HG03097 (cell line): ENCODE measurements around the gene YWHAE.
A peak's percentile ranks its signal among the peaks of the same experiment; 100 is the strongest.
"Not testable (repeated sequence)": the region's sequence is repeated elsewhere in the genome, so short reads cannot be mapped to it uniquely, and the experiment has no call there.

Experiments used
- ATAC-seq: cut with Tn5 transposase; IDR thresholded peaks from one replicate; pipeline ENCODE4 v1.9.1; 2021; ENCODE audit not compliant: unreplicated experiment, low FRiP score

YWHAE gene

DNA sequence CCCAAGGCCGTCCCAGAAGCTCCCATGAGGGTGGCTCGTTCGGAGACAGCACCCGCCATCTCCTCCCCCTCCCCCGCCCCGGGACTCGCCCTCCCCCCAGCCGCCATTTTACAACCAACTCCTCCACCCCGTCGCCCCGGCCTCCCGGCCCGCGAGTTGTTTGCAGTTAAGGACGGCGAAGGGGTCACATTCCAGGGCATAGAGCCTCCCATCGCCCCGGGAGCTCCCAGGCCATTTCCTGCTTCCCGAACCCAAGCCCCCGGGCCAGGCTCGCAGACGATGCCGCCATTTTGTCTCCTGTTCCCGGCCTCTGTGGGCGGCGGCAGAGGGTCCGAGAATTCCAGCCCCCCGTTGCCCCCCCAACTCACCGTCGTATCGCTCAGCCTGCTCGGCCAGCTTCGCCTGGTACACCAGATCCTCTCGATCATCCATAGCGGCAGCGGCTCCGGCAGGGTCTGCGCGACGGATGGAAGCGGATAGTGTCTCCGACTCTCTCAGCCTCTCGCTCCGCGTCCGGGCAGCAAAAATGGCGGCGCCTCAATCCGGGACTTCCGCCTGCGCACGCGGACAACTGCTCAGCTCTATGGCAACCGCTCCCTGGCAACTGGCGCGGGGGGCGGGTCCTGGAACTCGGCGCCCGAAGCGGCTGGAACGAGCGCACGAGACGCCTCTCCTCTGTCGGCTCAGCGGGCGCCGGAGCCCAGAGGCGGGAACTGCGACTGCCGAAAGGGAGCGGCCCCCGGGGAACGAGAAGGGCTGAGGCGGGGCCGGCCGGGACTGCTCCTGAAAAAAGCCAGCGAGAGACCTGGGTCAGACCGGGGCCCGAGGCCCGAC, at the start of gene YWHAE:
TSS of gene YWHAE (minus strand) at position 544 of the 834 bp plus-strand sequence. CDS start at position 432, 112 bp downstream.
- ATAC-seq: peak; percentile 92

- ATAC-seq: no peak
These were observed 49.5 kb upstream of the YWHAE start for GRCh38 chr17:1449412-1449967.

DNA sequence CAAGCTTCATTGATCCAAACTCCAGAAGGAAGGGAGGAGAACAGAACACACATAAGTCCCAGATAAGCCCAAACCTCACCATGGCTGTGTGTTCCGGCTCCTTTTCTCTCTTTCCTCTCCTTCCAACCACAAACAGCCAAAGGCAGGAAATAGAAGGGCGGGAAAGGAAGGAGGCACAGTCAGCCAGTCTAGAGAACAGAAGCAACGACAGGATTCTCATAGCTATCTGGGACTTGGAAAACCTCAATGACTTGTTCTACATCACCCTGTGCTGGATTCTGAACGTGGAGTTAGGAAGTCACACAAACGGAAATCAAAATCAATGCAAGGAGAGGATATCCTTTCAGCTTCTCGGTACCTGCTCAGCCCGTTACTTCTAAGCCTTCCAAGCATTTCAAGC, 47.0 kb upstream of the YWHAE start:
- ATAC-seq: no peak

DNA sequence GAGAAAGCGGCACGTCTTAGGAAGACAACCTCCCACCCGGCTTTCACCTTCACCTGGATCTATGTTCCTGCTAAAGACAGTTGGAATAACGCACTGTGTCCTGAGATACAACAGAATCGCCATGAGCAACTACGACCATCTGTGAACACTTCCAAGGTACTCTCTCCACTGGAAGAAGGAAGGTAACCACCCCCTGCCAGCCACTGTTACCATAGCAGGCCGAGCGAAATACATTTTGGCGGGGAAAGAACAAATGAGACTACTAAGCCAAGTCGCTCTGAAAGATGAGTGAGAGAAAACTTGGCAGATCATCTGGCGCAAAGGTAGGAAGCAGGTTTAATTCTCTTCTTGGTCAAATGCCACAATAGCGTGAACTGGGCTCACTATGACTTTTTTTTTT, 46.2 kb upstream of the YWHAE start:
- ATAC-seq: no peak

DNA sequence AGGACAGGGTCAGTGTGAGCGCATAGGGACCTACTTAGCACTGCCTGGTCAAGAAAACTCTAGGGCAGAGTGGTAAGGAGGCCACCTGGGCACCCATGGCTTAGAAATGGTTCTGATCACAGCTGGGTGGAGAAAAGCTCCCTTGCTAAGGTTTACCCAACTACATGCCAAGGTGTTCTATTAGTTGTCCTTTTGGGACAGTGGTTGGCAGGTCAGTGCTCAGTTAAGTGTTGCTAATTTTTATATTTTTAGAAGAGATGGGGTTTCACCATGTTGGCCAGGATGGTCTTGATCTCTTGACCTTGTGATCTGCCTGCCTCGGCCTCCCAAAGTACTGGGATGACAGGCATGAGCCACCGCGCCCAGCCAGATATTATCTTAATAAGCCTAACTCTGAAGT, 45.7 kb upstream of the YWHAE start:
- not testable (repeated sequence) for ATAC-seq

DNA sequence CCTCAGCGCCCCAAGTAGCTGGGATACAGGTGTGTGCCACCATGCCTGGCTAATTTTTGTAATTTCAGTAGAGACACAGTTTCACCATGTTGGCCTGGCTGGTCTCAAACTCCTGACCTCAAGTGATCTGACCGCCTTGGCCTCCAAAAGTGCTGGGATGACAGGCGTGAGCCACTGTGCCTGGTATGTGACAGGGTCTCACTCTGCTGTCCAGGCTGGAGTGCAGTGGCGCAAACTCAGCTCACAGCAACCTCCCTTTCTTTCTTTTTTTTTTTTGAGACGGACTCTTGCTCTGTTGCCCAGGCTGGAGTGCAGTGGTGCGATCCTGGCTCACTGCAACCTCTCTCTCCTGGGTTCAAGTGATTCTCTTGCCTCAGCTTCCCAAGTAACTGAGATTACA, 42.7 kb upstream of the YWHAE start:
- not testable (repeated sequence) for ATAC-seq

DNA sequence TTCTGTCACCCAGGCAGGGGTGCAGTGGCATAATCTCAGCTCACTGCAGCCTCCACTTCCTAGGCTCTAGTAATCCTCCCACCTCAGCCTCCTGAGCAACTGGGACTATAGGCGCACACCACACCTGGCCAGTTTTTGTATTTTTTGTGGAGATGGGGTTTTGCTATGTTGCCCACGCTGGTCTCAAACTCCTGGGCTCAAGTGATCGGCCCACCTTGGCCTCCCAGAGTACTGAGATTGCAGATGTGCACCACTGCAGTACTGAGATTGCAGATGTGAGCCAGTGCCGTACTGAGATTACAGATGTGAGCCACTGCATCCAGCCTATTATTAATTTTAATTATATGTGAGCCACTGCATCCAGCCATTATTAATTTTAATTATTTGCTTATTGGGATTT, 42.2 kb upstream of the YWHAE start:
- ATAC-seq: no peak

- no peak for ATAC-seq
These were observed 40.9 kb upstream of the YWHAE start for GRCh38 chr17:1440921-1441320.

- ATAC-seq: no peak
These were observed 38.6 kb upstream of the YWHAE start for GRCh38 chr17:1438593-1439083.

GRCh38 chr17:1435326-1435725, 35.3 kb upstream of the YWHAE start:
- ATAC-seq: no peak

DNA sequence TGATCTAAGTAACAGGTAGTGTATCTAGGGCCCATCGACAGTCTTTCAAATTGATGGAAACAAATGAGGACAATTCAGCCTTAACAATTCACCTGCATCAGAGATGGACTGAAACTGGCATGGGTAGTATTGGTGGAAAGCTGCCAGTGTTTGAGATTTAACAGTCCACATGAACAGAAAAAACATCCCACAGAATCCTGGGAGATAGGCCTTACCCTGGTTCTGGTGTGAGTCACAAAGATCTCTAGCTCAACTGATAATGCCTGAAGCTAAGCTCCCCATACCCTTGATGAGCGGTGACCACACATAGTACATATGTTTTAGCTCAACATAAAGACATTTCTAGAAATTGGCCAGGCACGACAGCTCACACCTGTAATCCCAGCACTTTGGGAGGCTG, 34.1 kb upstream of the YWHAE start:
- ATAC-seq: no peak

GRCh38 chr17:1431631-1432104, 31.6 kb upstream of the YWHAE start:
- no peak for ATAC-seq

- no peak for ATAC-seq
These were observed 23.6 kb upstream of the YWHAE start for GRCh38 chr17:1423456-1424135.

- no peak for ATAC-seq
These were observed 22.9 kb upstream of the YWHAE start for GRCh38 chr17:1422885-1423284.

GRCh38 chr17:1421470-1421869, 21.4 kb upstream of the YWHAE start:
- ATAC-seq: no peak

DNA sequence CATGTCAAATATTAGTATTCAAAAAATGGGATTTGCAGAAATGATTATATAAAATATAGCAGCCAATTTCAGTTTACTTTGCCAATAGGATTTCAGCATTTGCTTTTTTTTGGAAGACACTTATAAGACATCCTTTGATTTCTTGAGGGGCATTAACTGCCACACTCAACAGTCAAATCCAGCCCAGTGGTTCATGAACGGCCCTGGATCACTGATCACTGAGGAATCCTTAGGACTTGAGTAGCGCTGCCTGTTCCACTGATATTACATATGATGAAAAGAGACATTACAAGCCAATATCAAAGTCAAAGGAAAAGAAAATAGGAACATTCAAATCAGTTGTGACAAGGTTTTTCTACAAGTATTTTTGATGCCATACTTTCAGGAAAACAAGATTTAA, 21.0 kb upstream of the YWHAE start:
- ATAC-seq: no peak

GRCh38 chr17:1420163-1420562, 20.1 kb upstream of the YWHAE start:
- ATAC-seq: no peak

DNA sequence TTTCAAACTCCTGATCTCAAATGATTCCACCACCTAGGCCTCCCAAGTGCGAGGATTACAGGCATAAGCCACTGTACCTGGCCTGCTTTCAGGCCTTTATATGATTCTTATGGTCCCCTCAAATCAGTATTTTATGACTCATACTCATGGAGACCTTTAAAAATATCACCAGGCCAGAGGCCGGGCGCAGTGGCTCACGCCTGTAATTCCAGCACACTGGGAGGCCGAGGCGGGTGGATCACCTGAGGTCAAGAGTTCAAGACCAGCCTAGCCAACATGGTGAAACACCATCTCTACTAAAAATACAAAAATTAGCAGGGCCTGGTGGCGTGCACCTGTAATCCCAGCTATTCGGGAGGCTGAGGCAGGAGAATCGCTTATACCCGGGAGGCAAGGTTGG, 18.5 kb upstream of the YWHAE start:
- not testable (repeated sequence) for ATAC-seq

DNA sequence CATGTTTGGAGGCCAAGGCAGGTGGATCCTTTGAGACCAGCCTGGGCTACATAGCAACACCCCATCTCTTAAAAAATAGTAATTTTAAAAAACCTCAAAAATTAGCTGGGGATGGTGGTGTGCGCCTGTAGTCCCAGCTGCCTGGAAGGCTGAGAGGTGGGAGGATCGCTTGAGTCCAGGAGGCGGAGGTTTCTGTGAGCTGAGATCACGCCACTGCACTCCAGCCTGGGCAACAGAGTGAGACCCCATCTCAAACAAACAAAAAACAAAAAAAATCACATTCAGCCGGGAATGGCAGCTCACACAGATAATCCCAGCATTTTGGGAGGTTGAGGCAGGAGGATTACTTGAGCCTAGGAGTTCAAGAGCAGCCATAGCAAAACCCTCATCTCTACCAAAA, 16.4 kb upstream of the YWHAE start:
- no peak for ATAC-seq

GRCh38 chr17:1414634-1415033, 14.6 kb upstream of the YWHAE start:
- ATAC-seq: no peak

GRCh38 chr17:1414001-1414574, 14.1 kb upstream of the YWHAE start:
- no peak for ATAC-seq
